Body of pancreas (tissue), 4 donors: ENCODE measurements around the gene ARHGEF17.

Experiments used
- CTCF ChIP-seq, 7 experiments: fragments of 450-650 bp in 4 of 7; fragments of 200-600 bp in 3 of 7; sonication (generic) in 3 of 7; IDR thresholded peaks; one replicate each; pipeline ENCODE4 v1.5.1; 2016 to 2019; ENCODE audit warnings: antibody characterized with exemption in 7 of 7
- POLR2A ChIP-seq, 3 donors: fragments of 450-650 bp; IDR thresholded peaks; one replicate each; pipeline ENCODE4 v1.6.1; 2016; ENCODE audit warnings: antibody characterized with exemption in 3 of 3, mild to moderate bottlenecking in 2 of 3

- TF ChIP-seq CTCF (IDR thresholded peaks at IDR 0.05), result no peak
- TF ChIP-seq POLR2A (IDR thresholded peaks at IDR 0.05), result no peak
Measured at GRCh38 chr11:73342633-73343032, 34.6 kb downstream of the ARHGEF17 start.
